ENCODE data around the gene TTC12. TPM values are rescaled to one million over a fixed set of nuclear protein-coding genes. Genes with fewer than 3 reads are reported as not detected.

Gene TTC12
- polyA plus RNA-seq, 1 donor (not counting 4 experiments of a cell fraction or from before 2014, with no cell fraction given) = 27.3 TPM

DNA sequence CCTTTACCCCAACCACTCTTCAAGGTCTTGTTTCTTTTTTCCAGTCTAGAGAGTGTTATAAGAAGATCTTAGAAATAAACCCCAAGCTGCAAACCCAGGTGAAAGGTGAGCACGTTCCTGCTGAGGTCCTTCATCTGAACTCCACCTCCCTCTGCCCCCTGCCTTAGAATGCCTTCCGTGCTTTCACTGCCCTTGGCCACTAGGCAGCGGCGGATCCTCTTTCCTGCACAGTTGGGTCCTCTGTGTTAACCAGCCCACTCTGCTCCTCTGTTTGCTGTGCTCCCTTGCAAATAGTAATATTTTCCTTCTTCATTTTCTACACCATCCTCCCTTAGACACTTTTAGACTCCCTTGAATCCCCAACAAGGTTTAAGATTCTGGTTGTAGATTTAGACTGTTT, 24.3 kb downstream of the TTC12 start:
- no peak overlapping the region for H3K4me3 ChIP-seq (ENCODE audit: control insufficient read depth in 2 of 3, extremely low read depth in 1 of 3, insufficient read depth in 2 of 3, low read depth in 1 of 3, low read length in 3 of 3)
- no peaks in the 10 kb centered on the region for H3K4me1 ChIP-seq (ENCODE audit: control insufficient read depth, extremely low read depth, insufficient read depth, low read length)
- no peak for DNase-seq (ENCODE audit: low read depth, low spot score)
- no peak overlapping the region for H3K9ac ChIP-seq (ENCODE audit: control insufficient read depth, extremely low read depth, insufficient read depth, low read length)
- dilution Hi-C loops (cut with MboI; ENCODE audit: extremely low pct_ligation_motif_present, low sequenced_read_pairs) = no loop called here
- no peak overlapping the region for H3K27ac ChIP-seq (ENCODE audit: control insufficient read depth, insufficient read depth, low read length)
- H3K9me1 ChIP-seq (ENCODE audit: control insufficient read depth, extremely low read depth, insufficient read depth, low read length) = no peaks in the 10 kb centered on the region
- FAIRE-seq = no peak
- H2AFZ ChIP-seq (ENCODE audit: control insufficient read depth, low read length) = no peak overlapping the region
- no peaks in the 10 kb centered on the region for H3K79me2 ChIP-seq (ENCODE audit: control insufficient read depth, insufficient read depth, low read length)
- no peaks in the 10 kb centered on the region for H3K9me3 ChIP-seq (ENCODE audit: control insufficient read depth, low read depth, low read length)
- H4K20me1 ChIP-seq (ENCODE audit: control insufficient read depth, extremely low read depth, insufficient read depth, low read length) = no peaks in the 10 kb centered on the region
- no peaks in the 10 kb centered on the region for H3K27me3 ChIP-seq (ENCODE audit: control insufficient read depth, extremely low read depth, insufficient read depth, low read length)
- TF ChIP-seq EZH2 (IDR thresholded peaks at IDR 0.05; ENCODE audit: low read length) = no peak
- TF ChIP-seq, protein P1, sequence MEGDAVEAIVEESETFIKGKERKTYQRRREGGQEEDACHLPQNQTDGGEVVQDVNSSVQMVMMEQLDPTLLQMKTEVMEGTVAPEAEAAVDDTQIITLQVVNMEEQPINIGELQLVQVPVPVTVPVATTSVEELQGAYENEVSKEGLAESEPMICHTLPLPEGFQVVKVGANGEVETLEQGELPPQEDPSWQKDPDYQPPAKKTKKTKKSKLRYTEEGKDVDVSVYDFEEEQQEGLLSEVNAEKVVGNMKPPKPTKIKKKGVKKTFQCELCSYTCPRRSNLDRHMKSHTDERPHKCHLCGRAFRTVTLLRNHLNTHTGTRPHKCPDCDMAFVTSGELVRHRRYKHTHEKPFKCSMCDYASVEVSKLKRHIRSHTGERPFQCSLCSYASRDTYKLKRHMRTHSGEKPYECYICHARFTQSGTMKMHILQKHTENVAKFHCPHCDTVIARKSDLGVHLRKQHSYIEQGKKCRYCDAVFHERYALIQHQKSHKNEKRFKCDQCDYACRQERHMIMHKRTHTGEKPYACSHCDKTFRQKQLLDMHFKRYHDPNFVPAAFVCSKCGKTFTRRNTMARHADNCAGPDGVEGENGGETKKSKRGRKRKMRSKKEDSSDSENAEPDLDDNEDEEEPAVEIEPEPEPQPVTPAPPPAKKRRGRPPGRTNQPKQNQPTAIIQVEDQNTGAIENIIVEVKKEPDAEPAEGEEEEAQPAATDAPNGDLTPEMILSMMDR (optimal IDR thresholded peaks at IDR 0.05 in 1 of 3, IDR thresholded peaks at IDR 0.05 in 1 of 3, conservative IDR thresholded peaks at IDR 0.05 in 1 of 3; ENCODE audit: extremely low read depth in 1 of 3, insufficient read depth in 2 of 3, low read length in 3 of 3) = peak in 1 of 3 experiments; percentile 18
- no peak overlapping the region for H3K4me2 ChIP-seq (ENCODE audit: control insufficient read depth, extremely low read depth, insufficient read depth, low read depth, low read length)
- peaks cover 9 to 27% of the 10 kb centered on the region in 2 experiments for H3K36me3 ChIP-seq (ENCODE audit: control insufficient read depth in 2 of 2, extremely low read depth in 1 of 2, insufficient read depth in 2 of 2, low read length in 2 of 2)

DNA sequence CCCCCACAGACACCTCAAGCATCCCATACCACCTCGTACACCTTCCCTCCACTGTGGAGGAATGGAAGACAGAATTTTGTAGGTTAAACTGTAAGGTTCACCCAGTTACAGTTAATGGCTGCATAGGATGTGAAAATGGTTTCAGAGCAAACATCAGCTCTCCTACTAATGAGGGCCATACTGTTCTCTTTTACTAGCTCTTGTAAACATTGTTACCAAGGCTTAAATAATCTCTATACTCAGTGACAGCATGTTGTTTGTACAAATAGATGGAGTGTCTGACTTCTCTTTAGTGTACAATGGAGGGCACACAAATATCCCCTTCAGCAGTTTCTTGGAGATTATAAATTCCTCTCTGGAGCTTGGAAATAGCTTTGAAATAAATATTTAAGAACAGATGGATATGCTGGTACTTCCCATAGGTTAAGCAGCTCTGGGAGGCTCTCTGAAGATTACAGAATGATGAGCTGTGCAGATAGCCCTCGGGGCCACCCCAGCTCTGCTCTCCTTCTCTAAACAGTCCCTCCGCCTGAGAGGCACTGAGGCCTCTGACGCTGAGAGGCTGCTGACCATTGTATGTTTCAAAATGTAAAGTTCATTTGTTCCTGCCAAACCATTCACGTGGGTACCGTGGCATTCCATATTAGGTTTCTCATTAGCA, 25.7 kb downstream of the TTC12 start:
- Histone ChIP-seq H3K4me3 (ENCODE audit: control insufficient read depth in 2 of 3, extremely low read depth in 1 of 3, insufficient read depth in 2 of 3, low read depth in 1 of 3, low read length in 3 of 3) (no peak overlapping the region), H3K27ac (ENCODE audit: control insufficient read depth, insufficient read depth, low read length) (no peak overlapping the region), H3K9ac (ENCODE audit: control insufficient read depth, extremely low read depth, insufficient read depth, low read length) (no peak overlapping the region), H4K20me1 (ENCODE audit: control insufficient read depth, extremely low read depth, insufficient read depth, low read length) (no peaks in the 10 kb centered on the region), H3K36me3 (ENCODE audit: control insufficient read depth in 2 of 2, extremely low read depth in 1 of 2, insufficient read depth in 2 of 2, low read length in 2 of 2) (peaks cover 12 to 29% of the 10 kb centered on the region in 2 experiments), H3K27me3 (ENCODE audit: control insufficient read depth, extremely low read depth, insufficient read depth, low read length) (no peaks in the 10 kb centered on the region), H3K79me2 (ENCODE audit: control insufficient read depth, insufficient read depth, low read length) (no peaks in the 10 kb centered on the region), H3K4me2 (ENCODE audit: control insufficient read depth, extremely low read depth, insufficient read depth, low read depth, low read length) (no peak overlapping the region), H3K9me1 (ENCODE audit: control insufficient read depth, extremely low read depth, insufficient read depth, low read length) (no peaks in the 10 kb centered on the region), H3K9me3 (ENCODE audit: control insufficient read depth, low read depth, low read length) (no peaks in the 10 kb centered on the region), H3K4me1 (ENCODE audit: control insufficient read depth, extremely low read depth, insufficient read depth, low read length) (peaks cover 5% of the 10 kb centered on the region), H2AFZ (ENCODE audit: control insufficient read depth, low read length) (no peak overlapping the region)
- DNase-seq (ENCODE audit: low read depth, low spot score) = no peak
- dilution Hi-C loops (cut with MboI; ENCODE audit: extremely low pct_ligation_motif_present, low sequenced_read_pairs) = no loop called here
- no peak for FAIRE-seq
- TF ChIP-seq, protein P1 (optimal IDR thresholded peaks at IDR 0.05 in 1 of 3, IDR thresholded peaks at IDR 0.05 in 1 of 3, conservative IDR thresholded peaks at IDR 0.05 in 1 of 3; ENCODE audit: extremely low read depth in 1 of 3, insufficient read depth in 2 of 3, low read length in 3 of 3) = no peak
- no peak for TF ChIP-seq EZH2 (IDR thresholded peaks at IDR 0.05; ENCODE audit: low read length)

All from keratinocyte (primary cell).